Right cardiac atrium (tissue), 5 donors: ENCODE measurements around the gene MRPS24. TPM values are rescaled to one million over a fixed set of nuclear protein-coding genes. Genes with fewer than 3 reads are reported as not detected.

Source experiments
- ATAC-seq, 2 donors: fragments of 200-7000 bp; cut with Tn5 transposase; one replicate each; pipeline versions ENCODE4 v1.8.0 to v1.9.1; 2020; ENCODE audit warnings: moderate library complexity in 2 of 2, mild to moderate bottlenecking in 1 of 2
- DNase-seq, 3 donors: peaks; one replicate each; pipeline ENCODE4 v3.0.0-alpha.2; 2020
- H3K27ac ChIP-seq: one replicate; pipeline ENCODE4 v1.5.1; 2013; ENCODE audit warnings: mild to moderate bottlenecking, low read length, control low read depth, moderate library complexity
- H3K27me3 ChIP-seq: one replicate; pipeline ENCODE4 v1.6.1; 2013; ENCODE audit not compliant: control insufficient read depth, insufficient read depth
- H3K4me1 ChIP-seq: one replicate; pipeline ENCODE4 v1.6.1; 2013; ENCODE audit warnings: low read length; ENCODE audit not compliant: control insufficient read depth, insufficient read depth
- H3K4me3 ChIP-seq: one replicate; pipeline ENCODE4 v1.5.1; 2013; ENCODE audit warnings: low read length, control low read depth
- H3K9me3 ChIP-seq: one replicate; pipeline ENCODE4 v1.6.1; 2013; ENCODE audit warnings: low read length; ENCODE audit not compliant: control insufficient read depth
- WGBS: extraction: QIAGEN DNeasy Blood & Tissue Kit; methylation state at CpG from one replicate; pipeline ENCODE4 v1.1.7; 2013; 5-methylcytosine and 5-hydroxymethylcytosine counted together
- intact Hi-C, 4 donors: fragments of 100-400 bp; cut with DNase I; formaldehyde crosslinking; loops; one replicate each; pipeline versions ENCODE4 v1.11.0 to v1.14.0; 2022 to 2023
- polyA plus RNA-seq: library from polyadenylated mRNA; stranded (reverse); fragments of 200-250 nt; gene quantifications from one replicate; pipeline ENCODE4 v1.2.3, GENCODE V29; 2013
- total RNA-seq, 4 donors: library from RNA; stranded (reverse); fragmentation: NEBNext Ultra II Directional; extraction: Animal tissue kit (Norgen Biotek cat#: 25700); gene quantifications; one replicate each; pipeline ENCODE4 v1.2.1, GENCODE V29; 2021
- donor health status: healthy with polysubstance abuse.
- donor health status: DM: no; HTN: yes; CAD: no.
- donor health status: DM: no; HTN: no; CAD: no.
- donor health status: DM: no; HTN: yes; CAD: no; lungs with severe emphysema.
- donor health status: DM: yes; HTN: yes; CAD: no.

Gene MRPS24
- total and polyA plus RNA-seq, 5 donors: 120 to 272 (median 160) TPM

DNA sequence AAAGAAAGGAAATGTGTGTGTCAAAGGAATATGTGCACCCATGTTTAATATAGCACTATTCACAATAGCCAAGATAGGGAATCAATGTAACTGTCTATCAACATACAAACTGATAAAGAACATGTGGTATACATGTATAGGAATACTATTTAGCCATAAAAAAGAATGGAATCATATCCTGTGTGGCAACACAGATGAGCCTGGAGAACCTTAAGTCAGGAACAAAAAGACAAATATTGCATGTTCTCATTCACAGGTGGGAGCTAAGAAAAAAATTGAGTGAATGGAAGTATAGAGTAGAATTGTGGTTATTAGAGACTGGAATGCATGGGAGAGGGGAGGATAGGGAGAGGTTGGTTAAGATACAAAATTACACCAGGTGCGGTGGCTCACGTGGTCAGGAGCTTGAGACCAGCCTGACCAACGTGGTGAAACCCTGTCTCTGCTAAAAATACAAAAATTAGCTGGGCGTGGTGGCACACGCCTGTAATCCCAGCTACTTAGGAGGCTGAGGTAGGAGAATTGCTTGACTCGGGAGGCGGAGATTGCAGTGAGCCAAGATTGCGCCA is 26.6 kb upstream of the MRPS24 start:
- no peak overlapping the region for H3K4me3 ChIP-seq
- intact Hi-C loops: no loop called here
- no peaks in the 10 kb centered on the region for H3K27me3 ChIP-seq
- WGBS: 93% methylated on average over 8 of the region's 8 CpGs
- peaks cover 6% of the 10 kb centered on the region for H3K4me1 ChIP-seq
- no peaks in the 10 kb centered on the region for H3K9me3 ChIP-seq
- H3K27ac ChIP-seq: no peak overlapping the region
- no peak for DNase-seq
- no peak for ATAC-seq

DNA sequence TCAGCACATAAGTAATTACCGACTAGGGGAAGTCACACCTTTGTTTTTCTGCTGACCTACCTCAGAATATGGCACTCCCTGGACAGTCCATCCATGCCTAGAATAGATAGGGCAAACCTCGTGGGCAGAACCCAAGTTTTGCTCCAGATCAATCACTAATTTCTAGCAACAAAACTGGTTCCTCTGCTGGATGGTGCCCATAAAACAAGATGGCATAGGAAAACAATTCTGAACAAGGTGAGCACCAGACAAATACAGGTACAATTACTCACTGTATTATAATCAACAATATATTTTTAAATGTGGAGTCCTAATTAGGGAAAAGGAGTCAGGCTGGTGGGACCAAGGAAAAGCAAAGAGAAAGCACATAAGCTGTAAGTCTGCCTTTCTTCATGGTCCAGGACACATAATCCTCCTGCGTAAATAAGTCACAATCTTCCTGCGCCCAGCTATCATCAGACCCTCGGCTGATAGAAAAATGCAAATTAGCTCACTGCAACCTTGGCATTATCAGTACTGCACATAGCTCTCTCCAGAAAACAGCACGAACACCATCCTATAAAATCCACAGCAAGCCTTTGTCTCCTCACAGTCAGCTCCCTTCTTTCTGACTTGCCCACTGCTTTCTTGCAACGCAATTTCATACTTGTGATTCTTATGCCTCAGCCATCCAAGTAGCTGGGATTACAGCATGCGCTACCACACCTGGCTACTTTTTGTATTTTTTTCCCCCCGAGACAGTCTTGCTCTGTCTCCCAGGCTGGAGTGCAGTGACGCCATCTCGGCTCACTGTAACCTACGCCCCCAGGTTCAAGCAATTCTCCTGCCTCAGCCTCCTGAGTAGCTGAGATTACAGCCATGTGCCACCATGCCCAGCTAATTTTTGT is 22.0 kb upstream of the MRPS24 start:
- intact Hi-C loops: no loop called here
- no peak overlapping the region for H3K27ac ChIP-seq
- WGBS: 76% methylated on average over 12 of the region's 12 CpGs
- H3K4me3 ChIP-seq: no peak overlapping the region
- H3K9me3 ChIP-seq: no peaks in the 10 kb centered on the region
- peaks cover 11% of the 10 kb centered on the region for H3K4me1 ChIP-seq
- H3K27me3 ChIP-seq: no peaks in the 10 kb centered on the region
- ATAC-seq (no peak), DNase-seq (no peak)

DNA sequence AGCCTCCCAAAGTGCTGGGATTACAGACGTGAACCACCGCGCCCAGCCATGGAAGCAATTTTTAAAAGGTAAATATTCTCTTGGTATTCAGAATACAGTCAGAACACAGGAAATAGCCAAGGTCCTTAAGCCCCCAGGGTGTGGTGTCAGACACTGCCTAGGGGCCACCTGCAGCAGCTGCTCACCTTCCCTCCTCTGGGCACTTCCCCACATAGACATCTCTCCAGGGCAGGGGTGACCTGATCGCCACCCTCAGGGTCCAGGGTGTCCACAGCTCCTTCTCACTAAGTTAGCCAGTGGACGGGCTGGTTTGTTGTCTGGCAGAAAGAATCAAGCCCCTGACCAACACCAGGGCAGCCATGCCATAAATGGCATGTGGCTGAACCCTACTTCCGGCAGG is 21.2 kb upstream of the MRPS24 start:
- Histone ChIP-seq H3K27me3 (no peaks in the 10 kb centered on the region), H3K4me3 (no peak overlapping the region), H3K27ac (no peak overlapping the region), H3K9me3 (no peaks in the 10 kb centered on the region), H3K4me1 (peaks cover 11% of the 10 kb centered on the region)
- 94% methylated on average over 6 of the region's 6 CpGs for WGBS
- intact Hi-C loops: no loop called here
- ATAC-seq: peak; percentile 41 to 47
- DNase-seq: no peak

DNA sequence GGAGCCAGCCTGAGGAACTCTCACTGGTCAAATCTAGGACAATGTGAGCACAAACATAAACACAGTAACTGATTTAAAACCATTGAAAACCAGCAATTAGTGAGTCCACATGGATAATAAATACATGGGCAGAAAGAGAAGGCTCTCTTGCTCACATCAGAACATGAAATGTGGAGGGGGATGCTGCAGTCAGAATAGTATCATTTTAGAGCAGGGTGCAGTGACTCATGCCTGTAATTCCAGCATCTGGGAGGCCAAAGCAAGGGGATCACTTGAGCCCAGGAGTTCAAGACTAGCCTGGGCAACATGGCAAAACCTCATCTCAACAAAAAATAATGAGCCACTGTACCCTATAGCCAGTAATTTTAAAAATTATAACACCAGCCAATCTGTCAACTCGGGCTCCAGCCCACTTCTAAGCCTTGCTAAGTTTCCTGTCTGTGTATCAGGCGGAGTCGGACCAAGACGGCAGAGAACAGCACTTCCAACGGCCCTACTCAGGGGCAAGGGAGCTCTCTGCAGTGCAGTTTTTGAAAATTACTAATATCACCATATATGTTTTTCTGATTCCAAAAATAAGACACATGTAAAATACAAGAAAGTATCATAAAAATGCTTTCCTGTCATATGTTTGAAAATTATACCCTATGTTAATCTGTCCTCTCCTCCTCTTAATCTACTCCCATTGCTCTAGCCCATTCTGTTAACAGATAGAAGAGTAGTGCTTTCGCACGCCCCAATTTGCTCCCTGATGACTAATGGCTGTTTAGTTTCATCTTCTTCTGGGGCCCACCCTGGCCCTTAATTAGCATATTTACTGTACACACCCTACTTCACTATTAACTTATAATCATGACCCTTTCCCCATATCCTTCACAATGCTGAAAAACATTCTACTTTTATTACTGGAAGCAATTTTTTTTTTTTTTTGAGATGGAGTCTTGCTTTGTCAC is 20.0 kb upstream of the MRPS24 start:
- Histone ChIP-seq H3K27ac (no peak overlapping the region), H3K4me3 (no peak overlapping the region), H3K9me3 (no peaks in the 10 kb centered on the region), H3K27me3 (no peaks in the 10 kb centered on the region), H3K4me1 (peaks cover 9% of the 10 kb centered on the region)
- 72% methylated on average over 7 of the region's 7 CpGs for WGBS
- intact Hi-C loops: no loop called here
- ATAC-seq: peak in 1 of 2 donors; percentile 49
- no peak for DNase-seq

DNA sequence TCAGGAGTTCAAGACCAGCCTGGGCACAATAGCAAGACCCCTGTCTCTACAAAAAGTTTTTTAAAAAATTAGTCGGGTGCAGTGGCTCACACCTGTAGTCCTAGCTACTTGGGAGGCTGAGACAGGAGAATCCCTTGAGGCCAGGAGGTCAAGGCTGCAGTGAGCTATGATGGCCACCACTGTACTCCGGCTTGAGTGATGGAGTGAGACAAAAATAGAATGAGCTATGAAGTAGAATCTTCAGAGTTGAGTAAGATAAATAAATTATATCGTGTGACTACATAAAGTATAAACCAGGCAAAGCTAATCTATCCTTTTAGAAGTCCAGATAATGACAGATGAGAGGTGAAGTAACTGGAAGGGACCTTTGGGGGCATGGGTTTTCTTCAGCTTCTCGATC is 15.3 kb upstream of the MRPS24 start:
- no peak for ATAC-seq
- peaks cover 7% of the 10 kb centered on the region for H3K4me1 ChIP-seq
- H3K4me3 ChIP-seq: no peak overlapping the region
- H3K27ac ChIP-seq: no peak overlapping the region
- WGBS: 81% methylated on average over 4 of the region's 4 CpGs
- H3K9me3 ChIP-seq: no peaks in the 10 kb centered on the region
- no peak for DNase-seq
- H3K27me3 ChIP-seq: no peaks in the 10 kb centered on the region
- intact Hi-C loops: no loop called here

DNA sequence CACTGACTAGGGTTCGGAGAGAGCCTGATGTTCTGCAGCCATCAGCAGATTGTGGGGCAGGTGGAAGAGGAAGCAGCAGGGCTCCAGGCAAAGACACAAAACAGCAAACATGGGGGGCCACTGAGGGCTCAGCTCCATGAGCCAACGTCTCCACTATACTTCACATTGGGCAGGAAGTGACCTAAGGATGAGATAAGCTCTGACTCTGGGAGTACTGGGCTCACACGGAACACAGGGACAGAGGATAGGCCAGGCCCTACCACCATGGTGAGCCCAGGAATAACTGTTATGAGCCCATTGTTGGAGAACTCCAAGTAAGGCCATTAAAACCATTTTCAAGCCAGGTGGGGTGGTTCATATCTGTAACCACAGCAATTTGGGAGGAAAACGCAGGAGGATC is 14.9 kb upstream of the MRPS24 start:
- Histone ChIP-seq H3K4me1 (peaks cover 5% of the 10 kb centered on the region), H3K27ac (no peak overlapping the region), H3K27me3 (no peaks in the 10 kb centered on the region), H3K9me3 (no peaks in the 10 kb centered on the region), H3K4me3 (no peak overlapping the region)
- DNase-seq (no peak), ATAC-seq (peak in 1 of 2 donors; percentile 46)
- intact Hi-C loops: no loop called here
- 75% methylated on average over 4 of the region's 4 CpGs for WGBS

GRCh38 chr7:43880596-43880995 is 11.3 kb upstream of the MRPS24 start:
- DNase-seq: no peak
- Histone ChIP-seq H3K9me3 (no peaks in the 10 kb centered on the region), H3K27me3 (no peaks in the 10 kb centered on the region), H3K27ac (no peak overlapping the region), H3K4me3 (no peak overlapping the region), H3K4me1 (peaks cover 8% of the 10 kb centered on the region)
- WGBS: 70% methylated on average over 5 of the region's 5 CpGs
- peak in 1 of 2 donors; percentile 26 for ATAC-seq
- intact Hi-C loops: no loop called here

DNA sequence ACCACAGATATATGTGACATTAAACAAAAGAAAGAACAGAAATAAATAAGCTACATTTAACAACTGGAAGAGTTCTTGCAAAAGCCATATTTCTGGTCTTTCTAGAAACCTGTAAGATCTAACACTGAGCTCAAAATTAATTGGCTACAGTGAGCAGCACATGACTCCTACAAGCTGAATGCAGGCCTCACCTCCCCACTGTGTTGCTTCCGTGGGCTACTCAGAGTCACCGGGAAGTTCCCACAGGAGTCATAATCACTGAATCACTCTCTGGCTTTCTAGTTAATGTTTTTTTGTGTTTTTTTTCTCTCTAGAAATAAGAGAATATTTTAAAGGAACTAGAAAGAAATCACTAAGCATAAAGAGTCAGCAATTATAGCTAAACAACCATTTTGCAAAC is 10.2 kb upstream of the MRPS24 start:
- Histone ChIP-seq H3K9me3 (no peaks in the 10 kb centered on the region), H3K27ac (no peak overlapping the region), H3K4me1 (peaks cover 8% of the 10 kb centered on the region), H3K4me3 (no peak overlapping the region), H3K27me3 (no peaks in the 10 kb centered on the region)
- ATAC-seq (no peak), DNase-seq (no peak)
- intact Hi-C loops: no loop called here
- 58% methylated on average over 2 of the region's 2 CpGs for WGBS

GRCh38 chr7:43878867-43879266 is 9.6 kb upstream of the MRPS24 start:
- Histone ChIP-seq H3K9me3 (no peaks in the 10 kb centered on the region), H3K27me3 (no peaks in the 10 kb centered on the region), H3K27ac (peak overlapping the region; percentile 10), H3K4me1 (peaks cover 8% of the 10 kb centered on the region), H3K4me3 (no peak overlapping the region)
- peak in 2 of 3 donors; percentile 56 to 61 for DNase-seq
- ATAC-seq: peak; percentile 21 to 45
- 53% methylated on average over 5 of the region's 5 CpGs for WGBS
- intact Hi-C loops: no loop called here

- ATAC-seq: peak; percentile 30 to 39
- Histone ChIP-seq H3K4me1 (peaks cover 9% of the 10 kb centered on the region), H3K9me3 (no peaks in the 10 kb centered on the region), H3K27me3 (no peaks in the 10 kb centered on the region), H3K4me3 (no peak overlapping the region), H3K27ac (peak overlapping the region; percentile 48)
- peak in 2 of 3 donors; percentile 72 to 74 for DNase-seq
- intact Hi-C loops: no loop called here
- 76% methylated on average over 38 of the region's 38 CpGs for WGBS
These were observed 8.9 kb upstream of the MRPS24 start for GRCh38 chr7:43877968-43878864.
